ENCODE data around the gene TGM4. TPM values are rescaled to one million over a fixed set of nuclear protein-coding genes. Genes with fewer than 3 reads are reported as not detected.

TGM4 gene
- total RNA-seq, 1 donor from 2014 or later = not detected

DNA sequence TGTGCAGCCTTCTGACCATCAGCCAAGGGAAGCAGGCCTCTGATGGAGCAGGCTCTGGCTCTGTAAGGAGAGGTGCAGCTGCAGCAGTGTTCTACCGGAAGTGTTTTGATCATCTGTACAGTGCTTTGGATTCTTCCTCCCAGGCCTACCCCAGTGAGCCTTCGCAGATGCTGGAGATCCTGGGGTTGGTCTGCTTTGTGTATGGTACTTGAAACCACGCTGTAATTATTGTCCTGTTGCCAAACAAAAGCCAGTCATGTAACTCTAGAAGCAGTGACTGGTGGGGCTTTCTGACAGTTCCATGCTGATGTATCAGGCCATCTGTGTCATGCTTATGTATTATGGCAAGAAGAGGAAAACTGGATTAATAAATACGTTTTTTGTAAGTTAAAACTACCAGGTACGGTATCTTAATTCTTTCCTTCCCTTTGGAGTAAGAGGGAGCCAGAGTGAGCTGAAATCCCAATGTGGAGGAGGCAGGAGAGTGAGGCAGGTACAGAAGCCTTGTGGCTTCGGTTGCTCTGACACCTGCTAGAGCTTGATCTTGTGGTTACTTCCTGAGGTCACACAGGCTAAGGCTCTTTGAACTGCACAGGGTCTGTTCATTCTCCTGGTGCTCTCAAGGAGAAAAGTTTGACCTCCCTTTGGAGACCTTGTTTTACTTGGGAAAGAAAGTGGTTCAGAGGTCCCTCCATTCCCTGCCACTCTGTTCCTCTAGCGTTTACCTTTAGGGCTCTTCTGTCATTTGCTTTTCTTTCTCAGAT is 9.0 kb upstream of the TGM4 start:
- intact Hi-C loops (cut with micrococcal nuclease) = no loop called here
- H3K27ac ChIP-seq (replicated peaks) = no peak overlapping the region
- no peaks in the 10 kb centered on the region for H3K36me3 ChIP-seq
- TF ChIP-seq, protein P1, sequence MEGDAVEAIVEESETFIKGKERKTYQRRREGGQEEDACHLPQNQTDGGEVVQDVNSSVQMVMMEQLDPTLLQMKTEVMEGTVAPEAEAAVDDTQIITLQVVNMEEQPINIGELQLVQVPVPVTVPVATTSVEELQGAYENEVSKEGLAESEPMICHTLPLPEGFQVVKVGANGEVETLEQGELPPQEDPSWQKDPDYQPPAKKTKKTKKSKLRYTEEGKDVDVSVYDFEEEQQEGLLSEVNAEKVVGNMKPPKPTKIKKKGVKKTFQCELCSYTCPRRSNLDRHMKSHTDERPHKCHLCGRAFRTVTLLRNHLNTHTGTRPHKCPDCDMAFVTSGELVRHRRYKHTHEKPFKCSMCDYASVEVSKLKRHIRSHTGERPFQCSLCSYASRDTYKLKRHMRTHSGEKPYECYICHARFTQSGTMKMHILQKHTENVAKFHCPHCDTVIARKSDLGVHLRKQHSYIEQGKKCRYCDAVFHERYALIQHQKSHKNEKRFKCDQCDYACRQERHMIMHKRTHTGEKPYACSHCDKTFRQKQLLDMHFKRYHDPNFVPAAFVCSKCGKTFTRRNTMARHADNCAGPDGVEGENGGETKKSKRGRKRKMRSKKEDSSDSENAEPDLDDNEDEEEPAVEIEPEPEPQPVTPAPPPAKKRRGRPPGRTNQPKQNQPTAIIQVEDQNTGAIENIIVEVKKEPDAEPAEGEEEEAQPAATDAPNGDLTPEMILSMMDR (IDR thresholded peaks at IDR 0.05; ENCODE audit: borderline replicate concordance) = no peak
- peaks cover 40% of the 10 kb centered on the region for H3K4me1 ChIP-seq
- H3K27me3 ChIP-seq (ENCODE audit: low read depth) = no peaks in the 10 kb centered on the region
- DNase-seq = no peak
- H3K4me3 ChIP-seq = no peak overlapping the region
- H3K9me3 ChIP-seq (replicated peaks) = no peaks in the 10 kb centered on the region

GRCh38 chr3:44867421-44868111 is 6.8 kb upstream of the TGM4 start:
- intact Hi-C loops (cut with micrococcal nuclease) = no loop called here
- no peaks in the 10 kb centered on the region for H3K36me3 ChIP-seq
- no peak overlapping the region for H3K27ac ChIP-seq (replicated peaks)
- H3K4me3 ChIP-seq = no peak overlapping the region
- no peak for DNase-seq
- no peaks in the 10 kb centered on the region for H3K27me3 ChIP-seq (ENCODE audit: low read depth)
- no peaks in the 10 kb centered on the region for H3K9me3 ChIP-seq (replicated peaks)
- TF ChIP-seq, protein P1 (IDR thresholded peaks at IDR 0.05; ENCODE audit: borderline replicate concordance) = no peak
- H3K4me1 ChIP-seq = peaks cover 23% of the 10 kb centered on the region

- no peaks in the 10 kb centered on the region for H3K9me3 ChIP-seq (replicated peaks)
- TF ChIP-seq, protein P1 (IDR thresholded peaks at IDR 0.05; ENCODE audit: borderline replicate concordance) = no peak
- intact Hi-C loops (cut with micrococcal nuclease) = no loop called here
- peaks cover 2% of the 10 kb centered on the region for H3K27me3 ChIP-seq (ENCODE audit: low read depth)
- DNase-seq = no peak
- H3K36me3 ChIP-seq = no peaks in the 10 kb centered on the region
- H3K4me3 ChIP-seq = no peak overlapping the region
- H3K4me1 ChIP-seq = no peaks in the 10 kb centered on the region
- H3K27ac ChIP-seq (replicated peaks) = no peak overlapping the region
Measured at GRCh38 chr3:44870375-44871061, 3.9 kb upstream of the TGM4 start.

DNA sequence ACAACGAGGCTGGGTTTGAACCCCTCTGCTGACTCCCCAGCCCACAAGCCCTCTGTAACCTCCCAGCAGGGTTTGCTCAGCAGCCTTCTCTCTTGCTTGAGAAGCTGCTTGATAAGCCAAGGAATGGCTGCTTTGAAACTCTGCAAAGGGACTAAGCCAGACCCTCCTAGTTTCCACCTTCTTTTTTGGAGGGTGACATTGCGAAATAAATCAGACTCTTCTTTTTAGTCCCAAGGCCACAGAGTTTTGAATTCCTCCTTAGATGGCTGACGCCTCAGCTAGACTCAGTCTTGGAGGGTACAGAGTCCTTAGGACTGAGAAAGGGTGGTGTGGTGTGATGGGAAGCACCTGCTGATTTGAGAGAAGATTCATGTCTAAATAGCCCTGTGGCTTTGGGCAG is 1.2 kb downstream of the TGM4 start:
- Histone ChIP-seq H3K27ac (replicated peaks) (no peak overlapping the region), H3K4me1 (no peaks in the 10 kb centered on the region), H3K27me3 (ENCODE audit: low read depth) (peaks cover 9% of the 10 kb centered on the region), H3K36me3 (no peaks in the 10 kb centered on the region), H3K9me3 (replicated peaks) (no peaks in the 10 kb centered on the region), H3K4me3 (no peak overlapping the region)
- DNase-seq = no peak
- TF ChIP-seq, protein P1 (IDR thresholded peaks at IDR 0.05; ENCODE audit: borderline replicate concordance) = no peak
- intact Hi-C loops (cut with micrococcal nuclease) = no loop called here

- DNase-seq = no peak
- H3K9me3 ChIP-seq (replicated peaks) = no peaks in the 10 kb centered on the region
- H3K27ac ChIP-seq (replicated peaks) = no peak overlapping the region
- peaks cover 9% of the 10 kb centered on the region for H3K27me3 ChIP-seq (ENCODE audit: low read depth)
- H3K36me3 ChIP-seq = no peaks in the 10 kb centered on the region
- intact Hi-C loops (cut with micrococcal nuclease) = no loop called here
- no peak overlapping the region for H3K4me3 ChIP-seq
- no peaks in the 10 kb centered on the region for H3K4me1 ChIP-seq
- TF ChIP-seq, protein P1 (IDR thresholded peaks at IDR 0.05; ENCODE audit: borderline replicate concordance) = no peak
Measured at GRCh38 chr3:44877333-44877732, 2.9 kb downstream of the TGM4 start.

Data from left ventricle myocardium inferior (tissue), 1 donor.